DND-41 (cell line): ENCODE results near the gene CHERP.

Source experiments
- EZH2 ChIP-seq: IDR thresholded peaks from 3 replicates; pipeline ENCODE4 v1.6.1; 2012; ENCODE audit warnings: borderline replicate concordance, low read depth, mild to moderate bottlenecking, moderate library complexity, low read length, inconsistent platforms; ENCODE audit not compliant: severe bottlenecking
- TF ChIP-seq, protein P1 (sequence below): IDR thresholded peaks from 2 replicates; pipeline ENCODE4 v1.5.1; 2012; ENCODE audit warnings: borderline replicate concordance, low read length, moderate library complexity, mild to moderate bottlenecking; ENCODE audit not compliant: poor library complexity, severe bottlenecking; ENCODE audit errors: extremely low read depth

DNA sequence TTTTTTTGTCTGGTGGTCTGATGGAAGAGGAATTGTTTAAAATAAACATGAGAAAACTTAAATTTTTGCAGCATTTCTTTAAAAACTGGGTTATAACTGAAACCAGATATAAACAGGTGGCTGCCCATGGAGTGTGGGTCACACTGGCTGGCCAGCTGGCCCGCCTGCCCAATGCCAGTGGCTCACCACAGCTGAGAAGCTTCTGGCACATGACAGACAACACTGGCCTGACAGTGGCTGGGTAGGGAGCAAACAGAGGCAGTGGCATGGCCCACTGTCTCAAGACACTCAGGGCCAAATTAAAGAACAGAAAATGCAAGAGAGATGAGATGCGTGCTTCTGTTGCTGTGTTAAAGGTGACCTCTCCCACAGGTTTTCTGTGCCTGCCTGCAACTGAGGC, 33.0 kb upstream of the CHERP start:
- TF ChIP-seq, protein P1, sequence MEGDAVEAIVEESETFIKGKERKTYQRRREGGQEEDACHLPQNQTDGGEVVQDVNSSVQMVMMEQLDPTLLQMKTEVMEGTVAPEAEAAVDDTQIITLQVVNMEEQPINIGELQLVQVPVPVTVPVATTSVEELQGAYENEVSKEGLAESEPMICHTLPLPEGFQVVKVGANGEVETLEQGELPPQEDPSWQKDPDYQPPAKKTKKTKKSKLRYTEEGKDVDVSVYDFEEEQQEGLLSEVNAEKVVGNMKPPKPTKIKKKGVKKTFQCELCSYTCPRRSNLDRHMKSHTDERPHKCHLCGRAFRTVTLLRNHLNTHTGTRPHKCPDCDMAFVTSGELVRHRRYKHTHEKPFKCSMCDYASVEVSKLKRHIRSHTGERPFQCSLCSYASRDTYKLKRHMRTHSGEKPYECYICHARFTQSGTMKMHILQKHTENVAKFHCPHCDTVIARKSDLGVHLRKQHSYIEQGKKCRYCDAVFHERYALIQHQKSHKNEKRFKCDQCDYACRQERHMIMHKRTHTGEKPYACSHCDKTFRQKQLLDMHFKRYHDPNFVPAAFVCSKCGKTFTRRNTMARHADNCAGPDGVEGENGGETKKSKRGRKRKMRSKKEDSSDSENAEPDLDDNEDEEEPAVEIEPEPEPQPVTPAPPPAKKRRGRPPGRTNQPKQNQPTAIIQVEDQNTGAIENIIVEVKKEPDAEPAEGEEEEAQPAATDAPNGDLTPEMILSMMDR = no peak
- no peak for TF ChIP-seq EZH2
